Forelimb muscle (tissue), 1 donor: ENCODE measurements around the gene SMIM36. TPM values are rescaled to one million over a fixed set of nuclear protein-coding genes. Genes with fewer than 3 reads are reported as not detected.
"Not testable (repeated sequence)": the region's sequence is repeated elsewhere in the genome, so short reads cannot be mapped to it uniquely, and the experiment has no call there.

ENCODE experiments used
- DNase-seq: peaks from one replicate; pipeline ENCODE4 v3.0.0-alpha.2; 2013; ENCODE audit warnings: low read depth
- polyA plus RNA-seq: library from polyadenylated mRNA; unstranded; fragments of 120-200 nt; gene quantifications from one replicate; pipeline ENCODE4 v1.2.1, GENCODE V29; 2013; ENCODE audit not compliant: insufficient read length

Gene SMIM36
- polyA plus RNA-seq, 1 donor = 0.15 TPM

DNA sequence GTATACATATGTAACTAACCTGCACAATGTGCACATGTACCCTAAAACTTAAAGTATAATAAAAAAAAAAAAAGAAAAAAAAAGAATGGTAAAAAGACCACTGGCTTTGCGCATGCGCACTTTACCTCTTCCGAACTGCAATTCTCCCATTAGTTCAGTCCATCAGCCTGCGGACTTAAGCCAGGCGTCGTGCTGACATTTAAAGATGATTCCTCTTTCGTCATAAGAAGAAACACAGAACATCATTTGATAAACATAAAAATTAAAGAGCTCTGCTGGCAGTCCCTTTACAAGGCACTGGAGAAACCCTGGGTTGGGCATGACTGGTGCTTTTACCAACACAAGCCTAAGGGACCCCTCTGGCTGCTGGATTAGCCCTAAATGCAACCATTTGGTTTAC, 3.6 kb downstream of the SMIM36 start:
- DNase-seq = not testable (repeated sequence)

- DNase-seq = not testable (repeated sequence)
Observed at GRCh38 chr17:55501626-55502025, 9.6 kb downstream of the SMIM36 start.

GRCh38 chr17:55500103-55500502, 11.1 kb downstream of the SMIM36 start:
- DNase-seq = no peak

DNA sequence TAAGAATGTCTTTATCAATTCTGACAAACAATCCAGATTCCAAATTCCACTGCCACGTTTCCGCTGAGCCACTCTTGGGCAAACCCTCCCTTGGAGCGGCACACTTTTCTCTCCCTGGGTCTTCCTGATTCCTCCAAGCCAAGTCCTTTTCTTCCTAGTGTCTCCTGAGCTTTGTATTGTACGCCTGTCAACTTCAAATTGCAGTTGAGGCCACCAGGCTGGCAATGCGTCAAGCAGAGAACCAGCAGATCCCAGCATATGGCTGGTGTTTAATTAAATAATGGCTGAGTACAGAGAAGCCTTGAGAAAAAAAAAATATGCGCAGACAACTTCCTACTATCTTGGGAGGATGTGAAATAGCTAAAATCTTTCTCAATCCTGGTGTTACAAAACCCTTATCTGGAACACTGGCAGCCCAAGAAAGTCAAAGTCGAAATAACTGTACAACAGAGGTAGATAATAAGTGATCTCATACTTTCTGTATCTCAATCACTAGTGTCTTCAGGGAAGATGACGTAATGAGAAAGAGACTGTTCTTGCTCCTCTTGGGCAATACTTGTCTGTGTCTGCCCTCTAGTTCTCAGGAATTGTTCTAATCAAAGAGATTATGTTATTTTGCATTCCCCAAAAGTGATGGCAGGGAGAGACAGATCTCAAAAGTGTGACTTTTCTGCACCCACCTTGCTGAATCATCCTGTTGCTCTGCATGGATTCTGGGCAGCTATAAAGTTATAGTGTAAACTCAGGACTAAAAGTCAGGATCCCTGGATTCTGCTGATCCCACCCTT, 15.0 kb downstream of the SMIM36 start:
- DNase-seq = no peak

DNA sequence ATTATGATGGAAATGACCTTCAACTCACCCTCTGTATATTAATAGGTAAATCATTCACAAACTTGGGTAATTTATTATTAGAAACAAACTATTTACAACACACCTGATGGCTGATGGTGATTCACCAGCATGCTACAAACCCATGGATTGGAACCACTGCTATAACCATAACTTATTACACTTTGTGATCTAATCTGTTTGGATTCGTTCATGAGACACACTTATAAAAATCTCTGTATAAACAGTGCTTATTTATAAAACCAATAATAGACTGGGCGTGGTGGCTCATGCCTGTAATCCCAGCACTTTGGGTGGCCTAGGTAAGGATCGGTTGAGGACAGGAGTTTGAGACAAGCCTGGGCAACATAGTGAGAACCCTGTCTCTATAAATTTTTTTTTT, 16.0 kb downstream of the SMIM36 start:
- no peak for DNase-seq

DNA sequence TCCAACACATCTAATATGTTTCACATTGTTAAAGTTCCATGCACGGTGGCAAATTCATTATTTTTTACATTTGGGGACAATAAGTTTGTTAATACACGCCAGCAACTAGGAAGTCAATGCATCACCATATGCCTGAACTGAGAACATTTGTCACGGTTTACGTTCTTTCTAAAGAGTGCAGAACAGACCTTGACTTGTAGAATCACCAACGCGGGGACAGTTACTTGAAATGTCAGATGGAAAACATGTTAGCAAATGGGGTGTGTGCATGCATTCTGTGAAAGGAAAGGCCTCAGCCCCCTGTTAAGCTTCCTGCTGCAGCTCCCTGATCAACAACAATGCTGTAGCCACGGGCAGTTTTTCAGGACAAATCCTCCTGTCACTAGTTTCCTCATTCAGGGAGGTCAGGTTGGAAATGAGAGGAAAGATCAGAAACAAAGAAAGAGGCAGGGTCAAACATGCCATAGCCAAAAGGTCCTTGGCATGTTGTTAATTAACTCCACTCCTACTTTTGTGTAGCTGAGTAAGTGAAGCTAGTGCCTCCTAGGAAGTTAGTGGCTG, 18.4 kb downstream of the SMIM36 start:
- DNase-seq = no peak

GRCh38 chr17:55490376-55490775, 20.9 kb downstream of the SMIM36 start:
- no peak for DNase-seq

DNA sequence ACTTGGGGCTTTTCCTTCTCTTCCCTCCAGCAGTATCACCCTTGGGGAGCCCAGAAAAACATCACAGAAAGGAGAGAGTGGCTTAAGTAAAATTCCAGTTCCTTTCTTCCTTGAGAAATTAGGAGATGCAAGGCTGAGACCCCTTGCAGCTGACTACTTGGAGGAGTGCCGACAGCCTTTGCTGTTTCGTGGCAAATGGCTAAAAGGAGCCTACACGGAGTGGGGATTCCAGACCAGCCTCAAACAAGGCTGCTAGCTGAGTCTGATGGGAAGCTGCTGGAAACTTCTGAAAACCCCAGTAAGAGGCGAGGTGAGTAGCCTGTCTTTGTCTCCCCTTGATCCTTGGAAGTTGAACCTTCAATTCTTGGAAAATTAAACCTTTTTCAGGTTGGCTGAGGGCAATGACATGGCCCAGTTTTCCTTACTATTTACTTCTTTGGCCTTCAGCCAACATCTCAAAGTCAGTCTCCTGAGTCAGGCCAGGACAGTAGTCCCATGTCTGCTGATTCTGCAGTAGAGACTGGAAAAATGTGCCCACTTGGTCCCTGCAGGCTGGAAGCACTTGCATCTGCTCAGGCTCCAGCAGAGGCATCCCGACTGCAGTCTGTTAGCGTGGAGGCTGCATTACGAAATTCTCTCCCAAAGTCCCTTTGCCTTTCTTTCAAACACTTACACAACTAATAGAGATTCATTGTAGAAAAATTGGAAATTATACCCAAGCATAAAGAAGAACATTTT, 23.4 kb downstream of the SMIM36 start:
- no peak for DNase-seq

GRCh38 chr17:55484575-55484974, 26.7 kb downstream of the SMIM36 start:
- no peak for DNase-seq

GRCh38 chr17:55482591-55483389, 28.5 kb downstream of the SMIM36 start:
- no peak for DNase-seq

DNA sequence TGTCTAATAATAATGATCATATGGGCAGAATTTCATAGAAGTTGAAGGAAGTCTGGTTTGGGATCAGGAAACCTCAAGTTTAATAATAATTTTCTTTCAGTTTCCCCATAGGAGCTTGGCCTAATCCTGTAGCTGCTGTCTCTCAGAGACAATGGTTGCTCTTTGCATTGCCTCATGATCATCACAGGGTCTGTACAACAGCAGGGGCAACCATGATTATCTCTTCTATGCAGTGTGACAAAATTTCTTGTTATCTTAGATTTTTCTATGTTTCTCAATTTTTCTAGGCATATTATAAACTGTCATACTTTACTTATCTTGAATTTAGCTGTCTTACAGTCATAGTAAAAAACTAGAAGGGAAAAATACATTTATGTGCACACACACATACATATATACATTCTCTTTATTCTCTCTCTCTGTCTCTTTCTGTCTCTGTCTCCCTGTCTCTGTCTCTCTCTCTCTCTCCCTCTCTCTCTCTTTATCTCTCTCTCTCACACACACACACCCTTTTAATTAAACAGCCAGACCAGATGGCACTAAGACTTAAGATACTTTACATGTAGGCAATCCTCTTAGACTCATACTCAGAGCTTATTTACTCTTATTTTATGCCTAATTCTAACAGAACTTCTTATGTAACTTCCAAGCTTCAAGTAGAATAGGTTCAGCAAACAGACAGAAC, 30.5 kb downstream of the SMIM36 start:
- DNase-seq = no peak

DNA sequence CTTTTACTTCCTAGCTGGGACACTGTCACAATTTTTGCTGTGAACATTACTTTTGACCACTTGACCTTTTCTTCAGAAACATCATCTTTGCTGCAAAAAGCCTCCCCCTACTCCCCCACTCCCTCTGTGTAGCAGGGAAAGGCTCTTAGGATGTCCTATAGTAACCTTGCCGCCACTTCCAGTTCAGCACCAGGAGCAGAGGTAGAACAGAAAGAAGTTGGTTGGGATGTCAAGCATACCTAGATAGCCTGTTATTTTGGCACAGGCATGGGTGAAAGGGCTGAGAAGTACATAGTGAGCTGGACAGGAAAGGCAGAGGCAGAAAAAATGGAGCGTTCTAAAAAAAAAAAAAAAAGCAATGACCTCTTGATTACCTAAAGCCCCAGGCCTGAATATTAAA, 31.3 kb downstream of the SMIM36 start:
- no peak for DNase-seq

DNA sequence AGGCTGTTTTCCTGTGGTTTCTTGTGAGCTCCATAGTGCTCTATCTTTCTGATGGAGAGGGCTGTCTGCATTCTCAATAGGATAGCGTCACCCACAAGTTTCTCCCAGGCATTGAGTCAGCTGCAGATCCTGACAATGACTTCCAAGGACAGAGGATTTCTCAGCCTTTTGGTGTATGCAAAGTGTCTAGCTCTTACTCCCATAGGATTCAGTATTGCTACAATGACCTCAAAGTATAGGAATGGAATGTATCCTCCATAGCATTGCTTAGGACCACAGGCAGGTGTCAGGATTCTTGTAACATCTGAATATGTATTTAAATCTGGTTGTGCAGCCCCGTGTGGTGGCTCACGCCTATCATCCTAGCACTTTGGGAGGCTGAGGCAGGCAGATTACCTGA, 32.3 kb downstream of the SMIM36 start:
- DNase-seq = no peak

GRCh38 chr17:55466671-55467070, 44.6 kb downstream of the SMIM36 start:
- no peak for DNase-seq

DNA sequence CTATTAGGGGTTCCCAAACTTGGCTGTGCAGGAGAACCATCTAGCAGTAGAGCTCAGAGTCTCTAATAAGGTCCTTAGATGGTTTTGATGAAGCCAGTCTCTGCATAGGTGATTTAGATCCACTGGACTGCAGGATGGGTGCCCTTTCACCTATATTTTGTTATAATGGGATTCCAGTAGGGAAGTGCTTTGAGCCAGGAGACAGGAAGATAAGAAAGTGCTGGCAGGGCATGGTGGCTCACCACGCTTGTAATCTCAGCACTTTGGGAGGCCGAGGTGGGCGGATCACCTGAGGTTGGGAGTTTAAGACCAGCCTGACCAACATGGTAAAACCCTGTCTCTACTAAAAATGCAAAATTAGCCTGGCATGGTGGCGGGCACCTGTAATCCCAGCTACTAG, 45.5 kb downstream of the SMIM36 start:
- not testable (repeated sequence) for DNase-seq

GRCh38 chr17:55463600-55463999, 47.7 kb downstream of the SMIM36 start:
- DNase-seq = no peak

DNA sequence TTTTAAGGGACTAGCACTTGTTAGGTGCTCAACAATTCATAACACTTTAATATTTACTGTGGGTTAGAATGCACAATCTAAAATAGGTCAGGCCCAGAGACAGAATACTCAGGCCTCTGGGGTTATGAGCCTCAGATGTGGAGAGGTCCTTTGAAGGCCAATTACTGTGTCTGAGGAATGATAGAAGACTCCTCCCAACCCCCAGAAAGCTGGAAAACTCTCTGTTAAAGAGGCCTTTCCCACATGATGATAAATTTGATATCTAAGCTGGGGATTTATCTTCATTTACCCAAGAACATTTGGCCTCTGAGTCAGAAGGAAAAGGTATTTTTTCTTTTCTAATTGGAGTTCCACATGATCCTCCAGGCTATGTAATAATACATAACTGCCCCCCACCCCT, 48.5 kb downstream of the SMIM36 start:
- DNase-seq = no peak

- DNase-seq = no peak
Observed at GRCh38 chr17:55462234-55462633, 49.0 kb downstream of the SMIM36 start.

DNA sequence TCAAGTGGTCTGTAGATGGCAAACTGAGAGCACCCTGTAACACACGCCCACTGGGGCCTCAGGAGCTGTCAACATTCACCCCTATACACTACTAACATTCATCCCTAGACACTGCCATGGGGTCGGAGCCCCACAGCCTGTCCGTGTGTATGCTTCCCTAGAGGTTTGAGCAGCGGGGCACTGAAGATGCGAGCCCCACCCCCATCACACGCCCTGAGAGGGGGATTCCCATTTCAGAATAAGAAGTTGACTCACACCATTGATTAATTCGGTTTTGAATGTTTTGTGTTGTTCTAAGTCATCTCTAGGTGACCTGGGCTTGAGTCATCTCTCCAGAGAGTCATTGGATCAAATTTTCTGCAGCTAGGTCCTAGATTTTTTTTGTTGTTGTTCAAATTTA, 52.3 kb downstream of the SMIM36 start:
- no peak for DNase-seq

GRCh38 chr17:55458287-55458900, 52.9 kb downstream of the SMIM36 start:
- DNase-seq = no peak
